D721Med (cell line): ENCODE data around the gene RER1.

Experiments used
- DNase-seq: peaks from one replicate; pipeline ENCODE4 v3.0.0; 2011; ENCODE audit warnings: low spot score; ENCODE audit not compliant: insufficient read length
- FAIRE-seq: peaks from 2 replicates; lab custom pipeline; 2011; peaks lifted over from hg19 to GRCh38; lab: Jason Lieb, UNC
- CTCF ChIP-seq: IDR thresholded peaks from 2 replicates; pipeline ENCODE4 v1.5.1; 2012; ENCODE audit warnings: mild to moderate bottlenecking, control low read depth; ENCODE audit not compliant: insufficient read depth; ENCODE audit errors: missing control alignments

The RER1 gene

GRCh38 chr1:2383576-2383975, 8.1 kb upstream of the RER1 start:
- FAIRE-seq (no peak), DNase-seq (no peak)
- TF ChIP-seq CTCF: no peak

GRCh38 chr1:2384130-2384860, 7.3 kb upstream of the RER1 start:
- DNase-seq (no peak), FAIRE-seq (no peak)
- no peak for TF ChIP-seq CTCF

GRCh38 chr1:2384941-2385481, 6.6 kb upstream of the RER1 start:
- TF ChIP-seq CTCF: no peak
- no peak for DNase-seq
- FAIRE-seq: no peak

- no peak for TF ChIP-seq CTCF
- no peak for DNase-seq
- FAIRE-seq: no peak
These were observed 5.9 kb upstream of the RER1 start for GRCh38 chr1:2385606-2386280.

GRCh38 chr1:2386636-2387611, 4.7 kb upstream of the RER1 start:
- FAIRE-seq: no peak

More at GRCh38 chr1:2386636-2387611, 4.7 kb upstream of the RER1 start:
- no peak for TF ChIP-seq CTCF
- DNase-seq: no peak
